HG03575 (cell line): ENCODE data around the gene PRKCD.
"Not testable (repeated sequence)": the region's sequence is repeated elsewhere in the genome, so short reads cannot be mapped to it uniquely, and the experiment has no call there.

ENCODE experiments used
- ATAC-seq: cut with Tn5 transposase; IDR thresholded peaks from one replicate; pipeline ENCODE4 v1.9.1; 2021; ENCODE audit not compliant: unreplicated experiment, insufficient number of reproducible peaks, low FRiP score; ENCODE audit errors: extremely low read depth

The PRKCD gene

GRCh38 chr3:53137835-53138446 lies 23.1 kb upstream of the PRKCD start:
- no peak for ATAC-seq

DNA sequence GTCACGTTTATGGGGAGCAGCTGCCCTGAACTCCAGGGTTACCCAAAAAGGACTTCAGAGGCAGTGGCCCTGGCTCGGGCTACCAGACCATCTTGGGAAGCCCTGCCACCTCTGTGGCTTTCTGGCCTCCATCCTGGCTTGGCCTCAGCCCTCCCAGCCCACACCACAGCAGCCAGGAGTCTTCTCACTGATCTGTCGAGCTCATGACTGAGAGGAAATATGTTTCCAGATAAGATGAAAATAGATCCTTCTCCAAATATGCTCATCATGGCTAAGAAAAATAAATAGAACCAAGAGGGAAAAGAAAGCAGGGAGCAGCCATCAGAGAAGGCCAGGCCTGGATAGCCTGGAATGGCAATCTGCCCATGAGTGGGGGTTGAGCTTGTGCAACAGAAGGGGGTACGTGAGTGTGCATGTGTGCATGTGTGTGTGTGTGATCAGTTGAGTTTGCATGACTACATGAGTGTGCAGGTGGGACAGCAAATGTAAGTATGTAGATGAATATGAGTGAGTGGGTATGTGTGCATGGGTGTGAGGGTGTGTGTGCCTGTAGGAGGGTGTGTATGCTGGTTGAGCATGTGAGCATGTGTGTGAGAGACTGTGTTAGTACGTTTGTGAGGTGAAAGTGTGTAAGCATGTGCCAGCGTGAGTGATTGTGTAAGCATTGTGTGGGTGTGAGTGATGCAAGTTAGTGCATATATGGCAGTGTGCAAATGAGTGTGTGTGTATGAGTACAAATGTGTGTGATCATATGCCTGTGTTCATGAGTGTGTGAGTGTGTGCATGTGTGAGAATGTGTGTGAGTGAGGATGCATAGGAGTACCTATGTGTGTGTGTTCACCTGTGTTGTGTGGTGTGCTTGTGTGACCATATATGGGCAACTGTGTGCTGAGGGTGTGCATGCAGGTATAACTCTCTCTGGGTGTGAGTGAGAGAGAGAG lies 20.8 kb upstream of the PRKCD start:
- no peak for ATAC-seq

DNA sequence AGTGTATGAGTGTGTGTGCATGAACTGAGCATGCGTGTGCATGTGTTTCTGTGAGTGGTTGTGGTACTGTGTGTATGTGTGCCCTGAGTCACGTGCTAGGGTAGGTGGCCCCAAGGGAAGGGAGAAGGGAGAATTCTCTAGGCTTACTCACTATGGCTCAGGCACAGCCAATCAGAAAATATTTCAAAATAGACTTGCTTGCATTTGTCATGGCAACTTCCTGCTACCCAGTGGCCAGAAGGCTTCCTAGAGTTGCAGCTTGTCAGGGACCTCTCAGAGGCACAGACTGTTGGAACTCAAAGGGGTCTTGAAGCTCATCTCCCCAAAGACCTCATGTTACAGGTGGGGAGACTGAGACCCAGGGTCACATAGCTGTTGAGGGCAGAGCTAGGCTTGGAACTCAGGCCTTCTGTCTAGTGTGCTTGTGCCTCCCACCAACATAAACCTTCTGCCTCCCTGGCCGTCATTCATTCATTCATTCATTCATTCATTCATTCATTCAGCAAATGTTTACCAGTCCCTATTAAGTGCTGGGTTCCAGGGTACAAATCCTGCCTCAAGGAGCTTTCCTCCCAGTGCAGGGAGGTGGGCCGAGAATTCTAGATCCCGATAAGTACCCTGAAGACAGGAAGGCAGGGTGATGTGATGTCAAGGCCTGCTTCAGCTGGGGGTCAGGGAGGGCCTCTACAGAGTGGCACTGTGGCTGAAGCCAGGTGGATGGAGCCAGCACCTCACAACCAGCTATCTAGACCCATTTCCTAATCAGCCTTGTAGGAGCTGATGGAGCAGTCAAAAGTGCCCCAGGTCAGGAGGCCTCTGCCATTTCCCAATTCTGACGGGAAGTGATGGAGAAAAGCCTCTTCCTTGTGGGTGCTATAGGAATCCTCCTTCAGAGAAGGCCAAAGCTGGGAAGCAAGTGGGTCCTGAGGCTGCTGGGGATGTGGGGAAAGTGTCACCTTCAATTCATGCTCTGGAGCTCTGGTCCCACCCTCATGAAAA lies 19.9 kb upstream of the PRKCD start:
- no peak for ATAC-seq

DNA sequence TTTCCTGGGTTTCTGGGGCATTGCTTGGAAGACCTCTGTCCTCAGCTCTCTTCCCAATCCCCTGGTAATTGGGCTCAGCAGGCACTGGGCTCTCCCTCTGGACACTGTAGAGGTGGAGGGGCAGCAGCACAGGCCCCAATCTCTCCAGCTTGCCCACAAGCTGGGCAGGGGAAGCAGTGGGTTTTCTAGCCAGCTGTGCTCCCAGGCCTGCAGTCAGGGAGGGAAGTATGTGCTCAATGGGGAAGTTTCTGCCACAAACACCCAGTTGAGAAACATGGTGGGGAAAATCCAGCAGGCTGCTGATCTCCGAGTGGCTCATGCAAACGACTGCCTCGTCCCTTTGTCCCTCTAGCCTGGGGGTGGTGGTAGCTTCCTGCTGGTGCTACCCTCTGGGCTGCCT lies 18.0 kb upstream of the PRKCD start:
- no peak for ATAC-seq

GRCh38 chr3:53144446-53144845 lies 16.6 kb upstream of the PRKCD start:
- ATAC-seq: no peak

GRCh38 chr3:53144862-53145712 lies 15.9 kb upstream of the PRKCD start:
- ATAC-seq: no peak

DNA sequence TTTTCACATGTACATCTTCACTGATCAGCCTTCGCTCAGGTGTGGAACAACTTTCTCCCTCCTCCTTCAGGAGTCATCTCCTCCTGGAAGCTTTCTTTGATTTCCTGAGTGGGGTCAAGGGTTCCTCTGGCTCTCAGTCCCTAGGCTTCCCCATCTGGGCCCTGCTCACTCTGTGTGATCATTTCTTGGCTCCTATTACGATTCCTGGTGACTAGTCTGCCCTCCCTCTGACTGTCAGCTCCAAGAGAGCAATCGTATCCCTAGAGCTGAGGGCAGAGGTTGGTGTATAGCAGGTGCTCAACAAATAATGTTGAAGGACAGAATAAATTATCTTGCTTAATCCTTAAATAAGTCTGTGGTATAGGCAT lies 15.3 kb upstream of the PRKCD start:
- no peak for ATAC-seq

DNA sequence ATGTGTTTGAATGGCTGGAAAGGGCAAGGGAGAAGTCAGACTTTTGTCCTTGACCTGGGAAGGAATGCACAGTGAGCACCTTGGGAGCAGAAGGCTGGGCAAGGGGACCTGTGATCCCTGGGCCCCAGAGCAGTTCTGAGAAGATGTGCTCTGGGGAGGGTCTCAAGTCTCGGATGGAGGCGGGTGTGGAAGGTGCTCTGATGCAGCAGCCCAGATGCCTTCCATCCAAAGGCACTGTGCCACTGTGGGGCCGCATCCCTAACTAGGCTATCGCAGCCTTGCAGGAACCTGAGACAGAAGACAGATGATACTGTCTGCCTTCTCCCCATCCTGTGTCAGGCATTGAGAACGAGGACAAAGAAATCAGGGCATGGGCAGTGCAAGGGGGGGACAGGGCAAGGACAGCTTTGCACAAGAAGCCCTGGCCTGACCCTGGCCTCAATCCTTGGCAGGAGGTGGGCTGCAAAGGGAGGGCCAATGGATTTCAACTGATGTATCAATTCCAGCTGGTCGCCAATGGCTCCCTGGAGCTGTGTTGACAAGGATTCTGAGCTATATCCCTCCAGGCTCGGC lies 14.6 kb upstream of the PRKCD start:
- no peak for ATAC-seq

DNA sequence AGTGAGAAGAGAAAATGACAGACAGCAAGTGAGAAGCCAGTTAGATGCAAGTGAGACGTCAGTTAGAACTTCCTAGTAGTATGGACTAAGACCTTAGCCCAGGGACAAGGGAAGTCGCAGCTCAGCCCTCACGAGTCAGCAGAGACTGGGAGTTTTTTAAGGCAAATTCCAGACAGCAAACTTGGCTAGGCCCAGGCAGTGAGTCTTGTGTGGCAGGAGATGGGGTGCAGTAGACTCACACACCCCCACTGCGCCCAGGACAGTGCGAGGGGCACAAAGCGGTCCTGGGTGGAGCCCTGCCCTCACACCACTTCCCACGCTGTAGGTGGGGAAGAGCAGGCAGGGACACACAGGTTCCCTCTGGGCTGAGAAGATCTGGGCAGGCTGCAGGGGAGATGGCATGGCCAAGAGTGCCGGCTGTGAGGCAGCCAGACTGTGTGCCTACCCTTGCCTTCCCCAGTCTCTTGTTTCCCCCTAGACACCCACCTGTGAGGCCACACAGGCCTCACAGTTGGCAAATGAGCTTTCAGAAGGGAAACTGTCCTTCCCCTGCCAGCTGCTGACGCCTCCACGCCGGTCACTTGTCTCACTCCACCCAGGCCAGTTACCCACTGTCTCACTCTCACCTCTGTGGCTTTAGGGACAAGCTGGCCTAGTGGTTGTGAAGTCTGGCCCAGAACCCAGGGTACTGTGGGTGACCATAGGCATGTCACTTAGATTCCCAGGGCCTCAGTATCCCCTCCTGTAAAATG lies 13.7 kb upstream of the PRKCD start:
- no peak for ATAC-seq

- ATAC-seq: no peak
Measured at GRCh38 chr3:53147903-53148400, 13.1 kb upstream of the PRKCD start.

- no peak for ATAC-seq
Measured at GRCh38 chr3:53149006-53149690, 11.9 kb upstream of the PRKCD start.

- ATAC-seq: no peak
Measured at GRCh38 chr3:53149699-53150098, 11.3 kb upstream of the PRKCD start.

DNA sequence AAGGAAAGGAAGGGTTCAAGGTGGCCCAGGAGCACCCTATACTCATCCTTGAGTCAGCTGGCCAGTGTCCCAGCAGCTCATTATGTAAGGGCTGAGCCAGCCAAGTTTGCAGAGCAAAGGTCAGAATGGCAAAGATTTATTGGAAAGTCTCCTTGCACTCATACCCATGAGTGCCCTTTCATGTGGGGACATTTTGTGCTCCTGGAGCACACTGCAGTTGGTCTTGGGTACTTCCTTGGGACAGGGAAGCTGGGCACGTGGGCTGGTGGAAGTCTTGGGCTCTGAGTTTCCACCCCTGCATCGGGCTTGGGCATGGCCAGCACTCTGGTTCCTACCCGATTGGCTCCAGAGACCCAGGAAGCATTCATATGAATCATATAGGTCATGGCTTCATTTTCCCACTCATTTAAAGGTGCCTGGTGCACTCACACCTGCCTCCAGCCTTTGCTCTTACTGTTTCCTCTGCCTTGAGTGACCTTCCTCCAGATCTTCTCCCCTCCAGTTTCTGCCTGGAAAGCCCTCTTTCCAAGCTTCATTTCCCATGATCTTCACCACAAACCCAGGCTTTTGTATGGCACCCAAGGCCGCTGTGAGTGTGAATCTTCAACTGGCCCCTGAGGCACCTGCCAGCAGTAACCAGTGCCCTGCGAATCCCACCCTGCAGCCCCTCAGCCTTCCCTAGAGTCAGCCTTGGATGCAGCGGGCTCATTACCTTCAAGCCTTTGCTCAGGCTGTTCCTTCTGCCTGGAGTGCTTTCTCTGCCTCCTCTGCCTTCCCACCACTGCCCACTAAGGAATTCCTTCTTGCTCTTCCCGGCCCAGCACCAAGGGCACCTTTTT lies 10.5 kb upstream of the PRKCD start:
- ATAC-seq: no peak

DNA sequence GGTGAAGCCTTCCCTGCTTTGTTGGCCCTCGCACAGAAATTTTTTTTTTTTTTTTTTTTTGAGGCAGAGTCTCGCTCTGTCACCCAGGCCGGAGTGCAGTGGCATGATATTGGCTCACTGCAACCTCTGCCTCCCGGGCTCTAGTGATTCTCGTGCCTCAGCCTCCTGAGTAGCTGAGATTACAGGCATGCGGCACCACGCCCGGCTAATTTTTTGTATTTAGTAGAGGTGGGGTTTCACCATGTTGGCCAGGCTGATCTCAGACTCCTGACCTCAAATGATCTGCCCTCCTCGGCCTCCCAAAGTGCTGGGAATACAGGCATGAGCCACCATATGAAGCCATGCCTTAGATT lies 9.9 kb upstream of the PRKCD start:
- not testable (repeated sequence) for ATAC-seq

GRCh38 chr3:53151465-53151864 lies 9.5 kb upstream of the PRKCD start:
- ATAC-seq: no peak
